HG02763 (cell line): ENCODE results near the gene CAMTA1.

Experiments used
- ATAC-seq: cut with Tn5 transposase; IDR thresholded peaks from one replicate; pipeline ENCODE4 v1.9.1; 2021; ENCODE audit warnings: mild to moderate bottlenecking, moderate library complexity; ENCODE audit not compliant: unreplicated experiment

Gene CAMTA1

GRCh38 chr1:6848816-6849215 is 63.6 kb downstream of the CAMTA1 start:
- no peak for ATAC-seq

GRCh38 chr1:6850537-6850936 is 65.3 kb downstream of the CAMTA1 start:
- no peak for ATAC-seq

- no peak for ATAC-seq
Observed at GRCh38 chr1:6852136-6852890, 67.1 kb downstream of the CAMTA1 start.

DNA sequence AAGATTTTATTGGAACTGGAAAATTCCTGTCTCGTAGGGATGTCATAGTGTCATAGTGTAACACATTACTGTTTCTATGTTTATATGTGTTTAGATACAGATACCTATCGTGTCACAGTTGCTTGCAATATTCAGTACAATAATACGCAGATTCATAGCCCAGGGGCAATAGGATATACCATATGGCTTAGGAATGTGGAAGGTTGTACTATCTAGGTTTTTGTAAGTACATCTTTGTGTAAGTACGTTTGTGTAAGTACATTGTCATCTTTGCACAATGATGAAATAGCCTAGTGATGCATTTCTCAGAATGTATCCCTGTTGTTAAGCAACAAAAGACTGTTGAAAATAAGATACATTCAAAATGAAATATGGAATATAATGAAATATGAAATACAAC is 68.9 kb downstream of the CAMTA1 start:
- ATAC-seq, result no peak

GRCh38 chr1:6857831-6858230 is 72.6 kb downstream of the CAMTA1 start:
- ATAC-seq, result no peak

DNA sequence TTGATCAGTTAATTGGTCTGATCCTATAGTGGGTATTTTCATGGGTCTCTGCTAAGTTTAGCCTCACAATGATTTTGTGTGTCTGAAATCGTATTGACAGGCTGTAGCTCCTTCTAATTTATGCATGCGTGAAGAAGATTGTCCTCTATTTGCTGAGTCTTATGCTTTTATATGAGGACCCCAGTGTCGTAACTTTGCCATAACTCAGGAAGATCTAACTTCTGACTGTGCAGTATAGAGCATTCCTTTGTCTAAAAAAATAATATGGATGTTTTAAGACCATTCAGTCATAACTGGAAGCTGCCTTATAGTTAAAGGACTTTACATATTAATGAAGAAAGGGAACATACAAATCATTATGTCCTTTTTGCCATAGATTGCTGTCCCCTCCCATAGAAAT is 73.3 kb downstream of the CAMTA1 start:
- no peak for ATAC-seq

DNA sequence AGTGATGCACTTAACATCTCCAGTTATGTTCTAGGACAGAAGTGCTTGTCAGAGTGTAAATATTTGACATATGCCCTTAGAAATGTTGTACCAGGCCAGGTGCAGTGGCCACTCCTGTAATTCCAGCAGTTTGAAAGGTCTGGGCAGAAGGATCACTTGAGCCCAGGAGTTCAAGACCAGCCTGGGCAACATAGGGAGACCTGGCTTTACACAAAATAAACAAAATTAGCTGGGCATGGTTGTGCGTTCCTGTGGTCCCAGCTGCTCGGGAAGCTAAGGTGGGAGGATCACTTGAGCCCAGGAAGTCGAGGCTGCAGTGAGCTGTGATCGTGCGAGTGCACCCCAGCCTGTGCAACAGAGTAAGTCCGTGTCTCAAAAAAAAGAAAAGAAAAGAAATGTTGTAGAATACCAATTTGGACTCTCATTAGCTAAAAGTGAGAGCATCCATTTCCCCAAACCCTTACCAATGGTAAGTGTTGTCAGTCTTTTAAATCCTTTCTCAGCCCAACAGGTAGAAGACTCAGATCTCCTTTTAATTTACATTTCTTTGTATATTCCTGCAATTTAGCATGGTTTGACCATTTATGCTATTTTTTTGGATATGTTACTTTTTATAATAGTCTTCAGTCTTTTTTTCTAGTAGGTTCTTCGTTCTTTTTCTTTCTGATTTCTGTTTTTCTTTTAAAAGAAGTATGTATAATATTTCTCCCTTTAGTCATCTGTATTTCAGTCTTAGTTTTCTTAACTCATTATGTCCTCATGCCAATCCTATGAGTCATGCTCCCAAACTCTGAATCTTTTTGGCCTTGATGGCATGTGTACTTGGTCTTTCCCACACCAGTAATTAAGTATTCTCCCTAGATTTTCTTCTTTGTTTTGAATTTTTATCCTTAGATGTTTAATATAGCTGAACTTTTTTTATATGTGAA is 74.4 kb downstream of the CAMTA1 start:
- no peak for ATAC-seq

- ATAC-seq, result no peak
Observed at GRCh38 chr1:6860401-6860800, 75.1 kb downstream of the CAMTA1 start.

- no peak for ATAC-seq
Observed at GRCh38 chr1:6861075-6861724, 75.9 kb downstream of the CAMTA1 start.

- no peak for ATAC-seq
Observed at GRCh38 chr1:6862906-6863305, 77.7 kb downstream of the CAMTA1 start.

DNA sequence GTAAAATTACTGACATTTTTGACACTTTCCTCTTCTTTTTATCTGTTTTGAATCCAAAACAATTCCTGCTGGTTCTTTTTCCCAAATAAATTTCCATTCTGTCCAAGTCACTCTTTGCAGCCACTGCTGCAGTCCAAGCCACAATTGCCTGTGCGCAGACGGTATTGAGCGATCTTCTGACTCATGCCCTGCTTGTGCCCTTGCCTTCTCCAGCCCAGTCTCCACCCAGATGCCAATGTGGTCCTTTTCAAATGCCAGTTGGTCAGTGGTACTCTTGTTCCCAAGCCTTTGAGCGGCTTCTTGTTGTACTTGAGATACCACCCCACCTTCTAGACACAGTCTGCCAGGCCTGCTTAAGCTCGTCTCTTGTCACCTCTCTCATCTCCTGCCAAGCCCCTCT is 78.9 kb downstream of the CAMTA1 start:
- ATAC-seq, result no peak

DNA sequence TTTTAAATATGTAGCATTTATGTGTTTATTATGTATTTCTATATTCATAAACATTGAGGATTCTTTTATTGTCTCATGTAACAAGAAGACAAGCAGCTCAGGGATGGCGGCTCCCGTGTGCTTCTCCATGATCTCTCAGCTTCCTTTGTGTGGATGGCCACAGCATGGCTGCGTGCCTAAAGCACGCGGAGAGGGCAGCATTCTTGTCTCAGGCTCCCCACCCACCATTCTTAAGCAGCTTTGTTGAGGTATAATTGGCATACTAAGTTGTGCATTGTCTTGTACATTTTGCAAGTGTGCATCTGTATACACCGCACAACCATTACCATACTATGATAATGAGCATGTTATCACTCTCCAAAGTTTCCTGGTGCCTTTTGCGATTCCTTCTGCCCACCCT is 81.6 kb downstream of the CAMTA1 start:
- no peak for ATAC-seq

DNA sequence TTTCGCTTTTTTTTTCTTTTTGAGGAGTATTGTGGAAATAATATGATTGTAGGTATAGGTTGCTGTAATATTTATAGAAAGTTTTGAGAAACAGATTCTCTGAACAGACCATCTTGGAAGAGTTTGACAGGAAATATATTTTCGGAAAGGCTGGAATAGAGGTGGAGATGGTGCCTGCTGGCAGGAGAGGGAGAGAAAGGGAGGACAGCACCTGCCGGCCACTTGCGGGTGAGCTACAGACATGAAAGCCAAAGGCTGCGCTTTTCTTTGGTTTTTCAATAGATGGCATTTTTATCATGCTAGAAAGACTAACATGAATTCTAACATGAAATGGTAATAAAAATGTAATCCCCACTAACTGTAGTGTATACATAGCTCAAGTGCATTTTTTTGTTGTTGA is 82.1 kb downstream of the CAMTA1 start:
- no peak for ATAC-seq

- no peak for ATAC-seq
Observed at GRCh38 chr1:6867729-6868659, 82.7 kb downstream of the CAMTA1 start.

GRCh38 chr1:6868660-6869380 is 83.6 kb downstream of the CAMTA1 start:
- no peak for ATAC-seq

DNA sequence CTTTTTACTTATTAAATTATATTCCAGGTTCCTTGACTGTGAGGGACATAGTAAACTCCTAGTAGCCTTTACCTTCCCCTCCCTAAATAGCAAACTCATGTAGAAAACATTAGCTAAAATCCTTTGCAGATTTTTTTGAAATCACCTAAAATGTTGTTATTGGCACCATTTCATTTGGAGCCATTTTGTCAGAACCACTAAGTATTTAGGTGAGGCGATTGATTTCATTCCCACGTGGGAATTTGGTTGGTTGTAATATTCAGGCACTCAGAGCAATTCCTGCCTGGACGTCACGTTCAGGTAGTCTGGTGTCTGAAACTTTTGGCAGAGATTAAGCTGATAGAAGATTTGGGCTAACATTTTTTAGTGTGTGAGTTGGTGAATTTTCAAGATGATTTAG is 84.3 kb downstream of the CAMTA1 start:
- ATAC-seq, result no peak

GRCh38 chr1:6870086-6870485 is 84.8 kb downstream of the CAMTA1 start:
- no peak for ATAC-seq

DNA sequence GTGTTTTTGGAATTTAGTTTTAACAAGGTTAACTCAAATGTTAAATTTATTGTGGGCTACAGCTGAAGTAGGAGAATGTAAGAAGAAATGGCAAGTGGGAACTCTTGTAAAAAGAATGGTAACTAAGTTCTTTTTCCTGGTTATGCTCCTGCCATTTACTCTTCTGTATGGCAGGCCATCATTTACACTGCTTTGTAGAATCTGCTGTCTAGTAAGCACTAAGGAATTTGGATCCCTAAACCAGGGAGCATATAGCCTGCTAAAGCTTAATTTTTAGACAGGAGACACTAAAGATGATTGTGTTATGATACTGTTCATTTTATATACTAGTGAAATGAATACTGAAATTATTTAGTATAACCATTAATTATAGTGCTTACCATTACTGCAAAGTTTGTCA is 85.3 kb downstream of the CAMTA1 start:
- no peak for ATAC-seq

GRCh38 chr1:6871300-6871972 is 86.2 kb downstream of the CAMTA1 start:
- ATAC-seq, result no peak
